ENCODE data around the gene GAL3ST2.
A peak's percentile ranks its signal among the peaks of the same experiment; 100 is the strongest.
"Not testable (repeated sequence)": the region's sequence is repeated elsewhere in the genome, so short reads cannot be mapped to it uniquely, and the experiment has no call there.

GAL3ST2 gene

GRCh38 chr2:241768850-241769249 lies 7.8 kb upstream of the GAL3ST2 start:
- no peak for DNase-seq (ENCODE audit: low spot score)

GRCh38 chr2:241769819-241770184 lies 6.8 kb upstream of the GAL3ST2 start:
- DNase-seq (ENCODE audit: low spot score), result no peak

- no peak for DNase-seq (ENCODE audit: low spot score)
Measured at GRCh38 chr2:241770185-241770935, 6.3 kb upstream of the GAL3ST2 start.

- no peak for DNase-seq (ENCODE audit: low spot score)
Measured at GRCh38 chr2:241770936-241771285, 5.7 kb upstream of the GAL3ST2 start.

- DNase-seq (ENCODE audit: low spot score), result no peak
Measured at GRCh38 chr2:241771286-241772062, 5.1 kb upstream of the GAL3ST2 start.

- peak; percentile 47 for DNase-seq (ENCODE audit: low spot score)
Measured at GRCh38 chr2:241772063-241772499, 4.5 kb upstream of the GAL3ST2 start.

GRCh38 chr2:241773511-241774418 lies 2.9 kb upstream of the GAL3ST2 start:
- DNase-seq (ENCODE audit: low spot score), result no peak

- DNase-seq (ENCODE audit: low spot score), result no peak
Measured at GRCh38 chr2:241774419-241775222, 2.0 kb upstream of the GAL3ST2 start.

- no peak for DNase-seq (ENCODE audit: low spot score)
Measured at GRCh38 chr2:241775223-241776177, 1.1 kb upstream of the GAL3ST2 start.

- no peak for DNase-seq (ENCODE audit: low spot score)
Measured at GRCh38 chr2:241777170-241777685, 606 bp downstream of the GAL3ST2 start.

GRCh38 chr2:241777686-241778627 lies 1.3 kb downstream of the GAL3ST2 start:
- DNase-seq (ENCODE audit: low spot score), result no peak

- no peak for DNase-seq (ENCODE audit: low spot score)
Measured at GRCh38 chr2:241780939-241781569, 4.4 kb downstream of the GAL3ST2 start.

GRCh38 chr2:241782053-241782452 lies 5.4 kb downstream of the GAL3ST2 start:
- not testable (repeated sequence) for DNase-seq (ENCODE audit: low spot score)

- DNase-seq (ENCODE audit: low spot score), result no peak
Measured at GRCh38 chr2:241788135-241788534, 11.5 kb downstream of the GAL3ST2 start.

- DNase-seq (ENCODE audit: low spot score), result peak; percentile 43
Measured at GRCh38 chr2:241788572-241788971, 11.9 kb downstream of the GAL3ST2 start.

- not testable (repeated sequence) for DNase-seq (ENCODE audit: low spot score)
Measured at GRCh38 chr2:241791385-241791784, 14.8 kb downstream of the GAL3ST2 start.

- DNase-seq (ENCODE audit: low spot score), result no peak
Measured at GRCh38 chr2:241793385-241793784, 16.8 kb downstream of the GAL3ST2 start.

- no peak for DNase-seq (ENCODE audit: low spot score)
Measured at GRCh38 chr2:241794250-241794823, 17.7 kb downstream of the GAL3ST2 start.

All from CD4-positive, alpha-beta T cell treated with Interleukin-2 at 100 ng/mL for 4 hours (primary cell).